SU-DHL-6 (cell line): ENCODE measurements around the gene ORM2.

Source experiments
- H2AFZ ChIP-seq: fragments of 200-600 bp; sonication (generic); 2 replicates; pipeline ENCODE4 v1.6.1; 2014; ENCODE audit warnings: low read depth, mild to moderate bottlenecking, moderate library complexity, mixed read lengths, antibody characterized with exemption, low read length; ENCODE audit not compliant: severe bottlenecking
- H3F3A ChIP-seq: fragments of 200-600 bp; shearing (Covaris generic); 2 replicates; pipeline ENCODE4 v1.6.0; 2016; ENCODE audit warnings: antibody characterized with exemption, mild to moderate bottlenecking; ENCODE audit not compliant: insufficient read depth
- H3K27ac ChIP-seq: fragments of 200-600 bp; sonication (generic); 2 replicates; pipeline ENCODE4 v1.5.1; 2016; ENCODE audit warnings: low read depth, mild to moderate bottlenecking, low read length, moderate library complexity, mixed read lengths
- H3K27me3 ChIP-seq: fragments of 200-600 bp; sonication (generic), shearing (Covaris generic); 2 replicates; pipeline ENCODE4 v1.6.0; 2014; ENCODE audit warnings: mild to moderate bottlenecking, low read length
- H3K36me3 ChIP-seq: fragments of 200-600 bp; sonication (generic); 2 replicates; pipeline ENCODE4 v1.6.1; 2014; ENCODE audit warnings: mild to moderate bottlenecking, low read length, mixed read lengths
- H3K4me2 ChIP-seq: fragments of 300-600, 200-600 bp; shearing (Covaris generic), sonication (generic); 2 replicates; pipeline ENCODE4 v1.6.0; 2014; ENCODE audit warnings: low read length, low read depth, mild to moderate bottlenecking; ENCODE audit not compliant: poor library complexity, severe bottlenecking
- H3K4me3 ChIP-seq: fragments of 200-600 bp; sonication (generic); 2 replicates; pipeline ENCODE4 v1.5.1; 2014; ENCODE audit warnings: antibody characterized with exemption, low read length, mild to moderate bottlenecking, mixed read lengths; ENCODE audit not compliant: insufficient read depth, poor library complexity, severe bottlenecking
- H3K79me2 ChIP-seq: fragments of 200-600 bp; sonication (generic); 2 replicates; pipeline ENCODE4 v1.6.1; 2014; ENCODE audit warnings: mild to moderate bottlenecking, low read length, moderate library complexity; ENCODE audit not compliant: insufficient read depth
- H3K9ac ChIP-seq: fragments of 200-600 bp; sonication (generic); 2 replicates; pipeline ENCODE4 v1.7.0; 2014; ENCODE audit warnings: mild to moderate bottlenecking, low read length
- H3K9me2 ChIP-seq: fragments of 200-600 bp; sonication (generic); replicated peaks from 2 replicates; pipeline ENCODE4 v1.6.1; 2014; ENCODE audit warnings: low read length; ENCODE audit not compliant: insufficient read depth
- H3K9me3 ChIP-seq: fragments of 200-600 bp; sonication (generic); 2 replicates; pipeline ENCODE4 v1.6.1; 2014; ENCODE audit warnings: low read length, mixed read lengths; ENCODE audit not compliant: insufficient read depth
- H4K20me1 ChIP-seq: fragments of 200-600 bp; sonication (generic); 2 replicates; pipeline ENCODE4 v1.6.1; 2014; ENCODE audit warnings: low read depth, mild to moderate bottlenecking, antibody characterized with exemption, low read length, moderate library complexity, mixed read lengths
- CTCF ChIP-seq: fragments of 200-600 bp; sonication (generic); IDR thresholded peaks from one replicate; pipeline ENCODE4 v1.5.1; 2017; ENCODE audit warnings: antibody characterized with exemption, mild to moderate bottlenecking, low read length, moderate library complexity; ENCODE audit not compliant: insufficient read depth, poor library complexity, severe bottlenecking
- EZH2phosphoT487 ChIP-seq: fragments of 200-600 bp; sonication (generic), shearing (Covaris generic); conservative IDR thresholded peaks from 2 replicates; pipeline ENCODE4 v1.6.1; 2018; ENCODE audit warnings: mild to moderate bottlenecking, antibody characterized with exemption, low read length, moderate library complexity, mixed read lengths

The ORM2 gene

GRCh38 chr9:114300846-114301797 is 28.5 kb upstream of the ORM2 start:
- Histone ChIP-seq H3K79me2 (no peaks in the 10 kb centered on the region), H3K27me3 (no peaks in the 10 kb centered on the region), H3K27ac (no peak overlapping the region), H3K9me3 (no peaks in the 10 kb centered on the region), H3K9me2 (no peaks in the 10 kb centered on the region), H3F3A (no peaks in the 10 kb centered on the region), H3K36me3 (no peaks in the 10 kb centered on the region), H3K4me2 (no peak overlapping the region), H3K9ac (no peak overlapping the region), H2AFZ (no peak overlapping the region), H4K20me1 (no peaks in the 10 kb centered on the region), H3K4me3 (no peak overlapping the region)
- no peak for TF ChIP-seq CTCF

GRCh38 chr9:114301798-114302565 is 27.7 kb upstream of the ORM2 start:
- no peak overlapping the region for H3K9ac ChIP-seq
- no peak overlapping the region for H3K4me3 ChIP-seq
- no peak overlapping the region for H3K4me2 ChIP-seq
- H4K20me1 ChIP-seq, result no peaks in the 10 kb centered on the region
- H3K27ac ChIP-seq, result no peak overlapping the region
- no peaks in the 10 kb centered on the region for H3K9me3 ChIP-seq
- H3K79me2 ChIP-seq, result no peaks in the 10 kb centered on the region
- H3K36me3 ChIP-seq, result no peaks in the 10 kb centered on the region
- TF ChIP-seq CTCF, result no peak
- TF ChIP-seq EZH2phosphoT487, result no peak
- no peaks in the 10 kb centered on the region for H3F3A ChIP-seq
- H3K9me2 ChIP-seq, result no peaks in the 10 kb centered on the region
- H3K27me3 ChIP-seq, result no peaks in the 10 kb centered on the region
- H2AFZ ChIP-seq, result no peak overlapping the region

- no peak overlapping the region for H3K9ac ChIP-seq
- no peak overlapping the region for H3K4me3 ChIP-seq
- no peak for TF ChIP-seq EZH2phosphoT487
- no peaks in the 10 kb centered on the region for H4K20me1 ChIP-seq
- no peak overlapping the region for H3K4me2 ChIP-seq
- no peak overlapping the region for H2AFZ ChIP-seq
- H3K27ac ChIP-seq, result no peak overlapping the region
- H3K9me3 ChIP-seq, result no peaks in the 10 kb centered on the region
- no peaks in the 10 kb centered on the region for H3F3A ChIP-seq
- H3K36me3 ChIP-seq, result no peaks in the 10 kb centered on the region
- H3K79me2 ChIP-seq, result no peaks in the 10 kb centered on the region
- no peaks in the 10 kb centered on the region for H3K9me2 ChIP-seq
- no peaks in the 10 kb centered on the region for H3K27me3 ChIP-seq
Observed at GRCh38 chr9:114302727-114303126, 26.9 kb upstream of the ORM2 start.
